SK-N-MC (cell line): ENCODE results near the gene SPHK2.

Source experiments
- EZH2 ChIP-seq: fragments of 200-600 bp; sonication (generic); IDR thresholded peaks from one replicate; pipeline ENCODE4 v1.6.1; 2017; ENCODE audit warnings: antibody characterized with exemption
- POLR2AphosphoS5 ChIP-seq: IDR thresholded peaks from 2 replicates; pipeline ENCODE4 v1.6.1; 2012; ENCODE audit warnings: mild to moderate bottlenecking, low read depth, low read length, borderline replicate concordance

- TF ChIP-seq POLR2AphosphoS5 (no peak), EZH2 (no peak)
Measured at GRCh38 chr19:48588670-48589401, 30.5 kb upstream of the SPHK2 start.
